ENCODE results near the gene LRR1.

LRR1 gene

DNA sequence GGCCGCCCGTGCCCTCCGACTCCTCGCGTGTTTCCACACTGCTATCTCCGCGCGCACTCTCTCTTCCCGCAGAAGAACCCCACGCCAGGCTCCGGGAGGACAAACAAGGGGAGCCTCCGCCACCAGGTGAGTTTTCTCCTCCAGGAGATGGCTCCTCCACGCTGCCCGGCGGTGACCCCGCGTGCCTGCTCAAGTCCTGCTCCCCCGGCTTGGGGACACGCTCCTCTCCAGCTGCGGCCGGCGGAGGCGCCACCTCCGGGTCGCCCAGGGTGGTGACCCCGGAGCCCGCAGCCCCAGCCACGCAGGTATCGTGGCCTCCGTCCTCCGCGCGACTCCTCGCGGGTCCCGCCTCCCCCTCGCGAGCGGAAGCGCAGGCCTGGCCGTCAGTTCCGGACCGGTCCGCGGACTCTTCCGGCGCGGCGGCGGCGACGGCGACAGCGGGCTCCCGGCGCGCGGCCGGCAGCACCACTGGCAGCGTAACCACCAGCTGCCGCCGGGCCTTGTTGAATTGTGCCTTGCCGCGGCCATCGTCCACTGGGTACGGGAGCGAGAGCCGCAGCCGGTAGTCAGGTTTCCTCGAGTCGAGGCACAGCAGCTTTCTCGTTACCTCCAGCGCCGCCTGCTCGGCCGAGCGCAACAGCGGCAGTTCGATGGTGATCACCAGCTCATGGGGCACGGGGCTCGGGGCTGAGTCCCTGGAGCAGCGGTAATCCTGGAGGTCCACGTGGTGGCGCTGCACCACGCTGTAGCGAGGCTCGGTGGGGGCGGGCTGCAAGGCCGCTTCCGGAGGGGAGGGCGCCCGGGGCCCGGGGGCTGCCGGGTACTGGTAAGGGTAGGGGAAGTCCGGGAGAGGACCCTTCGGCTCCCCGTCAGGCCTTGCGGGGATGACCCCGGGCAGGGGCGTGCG is 35.2 kb downstream of the LRR1 start:
- DNase-seq (ENCODE audit: extremely low read depth, low read depth), result peak; percentile 75
- TF ChIP-seq, protein P1, sequence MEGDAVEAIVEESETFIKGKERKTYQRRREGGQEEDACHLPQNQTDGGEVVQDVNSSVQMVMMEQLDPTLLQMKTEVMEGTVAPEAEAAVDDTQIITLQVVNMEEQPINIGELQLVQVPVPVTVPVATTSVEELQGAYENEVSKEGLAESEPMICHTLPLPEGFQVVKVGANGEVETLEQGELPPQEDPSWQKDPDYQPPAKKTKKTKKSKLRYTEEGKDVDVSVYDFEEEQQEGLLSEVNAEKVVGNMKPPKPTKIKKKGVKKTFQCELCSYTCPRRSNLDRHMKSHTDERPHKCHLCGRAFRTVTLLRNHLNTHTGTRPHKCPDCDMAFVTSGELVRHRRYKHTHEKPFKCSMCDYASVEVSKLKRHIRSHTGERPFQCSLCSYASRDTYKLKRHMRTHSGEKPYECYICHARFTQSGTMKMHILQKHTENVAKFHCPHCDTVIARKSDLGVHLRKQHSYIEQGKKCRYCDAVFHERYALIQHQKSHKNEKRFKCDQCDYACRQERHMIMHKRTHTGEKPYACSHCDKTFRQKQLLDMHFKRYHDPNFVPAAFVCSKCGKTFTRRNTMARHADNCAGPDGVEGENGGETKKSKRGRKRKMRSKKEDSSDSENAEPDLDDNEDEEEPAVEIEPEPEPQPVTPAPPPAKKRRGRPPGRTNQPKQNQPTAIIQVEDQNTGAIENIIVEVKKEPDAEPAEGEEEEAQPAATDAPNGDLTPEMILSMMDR (IDR thresholded peaks at IDR 0.05; ENCODE audit: low read depth, low read length, missing control alignments), result peak; percentile 71
- H3K4me3 ChIP-seq (replicated peaks; ENCODE audit: low read depth, low read length), result peak overlapping the region; percentile 98

DNA sequence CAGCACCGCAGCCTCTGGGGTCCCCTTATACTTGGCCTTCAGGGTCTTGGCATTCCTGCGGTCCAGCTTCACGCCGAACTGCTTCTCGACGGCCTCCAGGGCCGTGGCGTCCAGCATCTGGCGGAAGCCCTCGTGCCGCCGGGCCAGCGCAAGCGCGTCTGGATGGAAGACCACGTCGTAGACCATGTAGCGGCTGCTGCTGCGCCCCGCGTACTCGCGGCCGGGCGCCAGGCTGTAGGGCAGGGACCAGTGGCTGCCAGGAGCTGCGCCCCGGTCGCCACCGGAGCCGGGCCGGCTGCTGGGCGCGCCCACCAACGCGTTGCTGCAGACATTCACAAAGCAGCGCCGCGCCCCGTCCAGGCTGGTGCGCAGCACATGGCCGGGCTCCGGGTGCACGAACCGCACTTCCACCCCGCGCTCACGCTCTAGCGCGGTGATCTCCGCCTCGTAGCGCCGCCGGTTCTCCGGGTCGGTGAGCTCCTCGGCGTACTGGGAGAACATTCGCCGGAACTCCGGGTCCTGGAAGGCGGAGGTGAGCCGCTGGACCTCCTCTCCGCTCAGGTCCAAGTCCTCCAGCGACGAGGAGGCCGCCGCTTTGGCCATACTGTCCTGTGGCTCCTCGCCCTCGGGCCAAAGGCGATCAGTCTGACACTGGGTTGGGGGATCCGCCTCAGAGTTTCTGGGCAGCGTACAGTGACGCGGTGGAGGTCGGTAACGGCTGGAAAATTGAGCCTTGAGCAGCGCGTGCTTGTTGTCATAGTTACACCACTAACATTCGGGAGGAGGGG is 36.0 kb downstream of the LRR1 start, which contains the start of gene DNAAF2:
Gene DNAAF2 (minus strand): TSS at position 698 of the 788 bp plus-strand sequence. CDS start 95 bp downstream, at position 603.
- TF ChIP-seq, protein P1 (IDR thresholded peaks at IDR 0.05; ENCODE audit: low read depth, low read length, missing control alignments), result no peak
- DNase-seq (ENCODE audit: extremely low read depth, low read depth), result peak; percentile 49
- peak within 1 kb of the TSS; percentile 98 for H3K4me3 ChIP-seq (replicated peaks; ENCODE audit: low read depth, low read length)

DNA sequence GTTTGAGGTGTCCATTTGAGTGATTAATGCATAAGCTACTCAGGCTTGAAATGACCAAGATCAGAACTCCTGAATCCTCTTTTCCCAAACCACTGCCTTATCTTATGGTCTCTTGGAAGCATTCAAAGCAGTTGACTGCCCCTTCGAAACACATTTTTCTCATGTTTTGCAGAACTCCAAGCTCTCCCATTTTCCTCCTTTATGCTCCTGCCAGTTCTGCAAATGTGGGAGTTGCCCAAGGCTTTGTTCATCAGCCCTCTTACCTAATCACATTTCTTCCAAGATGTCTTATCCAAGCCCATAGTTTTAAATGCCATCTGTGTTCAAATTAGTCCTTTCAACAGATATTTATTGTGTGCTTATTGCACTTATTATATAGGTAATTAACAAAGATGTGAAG is 38.1 kb downstream of the LRR1 start:
- no peak for DNase-seq (ENCODE audit: extremely low read depth, low read depth)
- no peak overlapping the region for H3K4me3 ChIP-seq (replicated peaks; ENCODE audit: low read depth, low read length)
- TF ChIP-seq, protein P1 (IDR thresholded peaks at IDR 0.05; ENCODE audit: low read depth, low read length, missing control alignments), result no peak

DNA sequence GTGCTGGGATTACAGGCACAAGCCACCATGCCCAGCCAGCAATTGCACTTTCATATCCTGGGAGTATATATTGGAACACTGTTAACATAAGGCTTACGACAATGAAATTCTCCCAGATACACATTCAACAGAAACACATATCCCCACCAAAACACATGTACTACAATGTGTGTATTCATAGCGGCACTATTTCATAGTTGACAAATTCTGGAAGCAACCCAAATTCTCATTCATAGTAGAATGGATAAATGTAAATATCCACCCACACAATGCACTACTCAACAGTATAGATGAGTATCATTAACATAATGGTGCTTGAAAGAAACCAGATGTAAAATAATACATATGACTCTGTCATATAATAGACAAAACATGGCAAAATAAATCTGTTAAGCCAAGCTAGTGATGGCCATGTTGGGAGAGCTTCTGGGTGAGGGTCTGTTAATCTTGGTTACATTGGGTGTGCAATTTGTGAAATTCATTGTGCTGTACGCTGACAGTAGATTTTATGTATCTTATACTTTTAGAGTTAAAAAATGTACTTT is 38.9 kb downstream of the LRR1 start:
- TF ChIP-seq, protein P1 (IDR thresholded peaks at IDR 0.05; ENCODE audit: low read depth, low read length, missing control alignments), result no peak
- no peak overlapping the region for H3K4me3 ChIP-seq (replicated peaks; ENCODE audit: low read depth, low read length)
- no peak for DNase-seq (ENCODE audit: extremely low read depth, low read depth)

DNA sequence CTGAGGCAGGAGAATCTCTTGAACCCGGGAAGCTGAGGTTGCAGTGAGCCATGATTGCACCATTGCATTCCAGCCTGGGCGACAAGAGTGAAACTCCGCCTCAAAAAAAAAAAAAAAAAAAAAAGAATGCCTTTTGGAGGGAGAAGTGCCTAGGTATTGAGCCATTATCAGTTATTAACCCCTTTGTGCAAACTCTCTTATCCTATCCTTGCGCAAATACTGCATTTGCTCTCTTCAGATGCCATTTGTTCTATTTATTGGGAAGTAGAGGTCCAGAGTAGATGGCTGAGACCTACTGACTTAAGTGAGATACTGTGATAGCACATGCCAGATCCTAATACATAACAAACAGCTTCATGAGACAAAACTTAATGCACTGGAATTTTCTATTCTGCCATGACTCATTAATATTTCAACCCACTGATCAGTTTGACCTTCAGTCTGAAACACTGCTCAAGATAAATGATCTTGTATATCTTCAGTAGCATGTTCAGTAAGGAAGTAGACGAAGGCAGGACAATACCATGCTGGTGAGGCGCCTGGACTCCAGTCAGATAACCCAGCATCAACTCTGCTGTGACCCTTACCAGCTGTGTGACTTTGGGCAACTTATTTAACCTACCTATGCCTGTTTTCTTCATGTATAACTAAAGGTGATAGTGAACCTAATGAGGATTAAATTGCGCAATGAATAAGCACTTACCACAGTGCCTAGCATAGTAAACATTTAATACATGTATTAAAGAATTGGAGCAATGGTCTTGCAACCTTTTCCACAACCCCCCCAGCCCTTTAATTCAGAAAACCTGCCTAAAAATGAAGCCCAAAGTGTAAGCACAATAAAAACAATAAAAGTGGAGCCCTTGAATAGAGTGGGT is 42.0 kb downstream of the LRR1 start:
- no peak for DNase-seq (ENCODE audit: extremely low read depth, low read depth)
- no peak overlapping the region for H3K4me3 ChIP-seq (replicated peaks; ENCODE audit: low read depth, low read length)
- TF ChIP-seq, protein P1 (IDR thresholded peaks at IDR 0.05; ENCODE audit: low read depth, low read length, missing control alignments), result no peak

DNA sequence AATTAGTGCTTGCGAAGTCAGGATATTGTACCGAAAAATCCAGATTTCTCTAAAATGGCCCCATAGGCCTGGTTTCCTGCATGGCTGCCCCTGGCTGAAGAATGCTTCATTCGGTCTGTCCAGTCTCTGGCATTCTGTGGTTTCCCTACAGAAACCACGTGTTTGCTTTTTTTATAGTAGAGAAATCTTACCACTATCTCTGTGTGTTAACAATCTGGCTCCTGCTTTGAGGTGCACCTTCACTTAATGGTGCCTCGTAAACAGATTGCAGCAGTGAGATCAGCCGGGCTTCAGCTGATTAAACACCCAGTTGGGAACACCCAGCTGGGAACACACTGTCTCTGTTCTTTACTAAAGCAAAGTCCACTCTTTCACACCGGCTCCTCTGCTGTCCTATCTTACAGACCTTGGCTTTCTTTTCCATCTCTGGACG is 43.0 kb downstream of the LRR1 start:
- no peak overlapping the region for H3K4me3 ChIP-seq (replicated peaks; ENCODE audit: low read depth, low read length)
- TF ChIP-seq, protein P1 (IDR thresholded peaks at IDR 0.05; ENCODE audit: low read depth, low read length, missing control alignments), result no peak
- no peak for DNase-seq (ENCODE audit: extremely low read depth, low read depth)

Measured in HFF-Myc (cell line).